HG03039 (cell line): ENCODE data around the gene TMEM178B.
"Not testable (repeated sequence)": the region's sequence is repeated elsewhere in the genome, so short reads cannot be mapped to it uniquely, and the experiment has no call there.

Experiments
- ATAC-seq: cut with Tn5 transposase; IDR thresholded peaks from one replicate; pipeline ENCODE4 v1.9.1; 2021; ENCODE audit warnings: mild to moderate bottlenecking, moderate library complexity; ENCODE audit not compliant: unreplicated experiment

The TMEM178B gene

DNA sequence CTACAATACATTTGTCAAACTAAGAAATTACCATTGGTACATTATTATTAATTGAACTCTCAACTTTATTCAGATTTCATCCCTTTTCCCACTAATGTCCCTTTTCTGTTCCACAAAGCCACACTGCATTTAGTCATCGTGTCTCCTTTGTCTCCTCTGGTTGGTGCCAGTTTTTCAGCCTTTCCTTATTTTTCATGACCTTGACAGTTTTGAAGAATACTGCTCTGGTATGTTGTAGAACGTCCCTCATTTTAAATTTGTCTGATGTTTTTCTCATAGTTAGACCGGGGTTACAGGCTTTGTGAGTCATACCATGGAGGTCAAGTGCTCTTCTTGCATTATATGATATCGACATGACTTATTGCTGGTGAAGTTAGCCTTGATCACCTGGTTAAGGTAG is 304.0 kb downstream of the TMEM178B start:
- ATAC-seq: no peak

- ATAC-seq: no peak
These were observed 304.5 kb downstream of the TMEM178B start for GRCh38 chr7:141378405-141378804.

GRCh38 chr7:141381794-141382427 is 308.0 kb downstream of the TMEM178B start:
- ATAC-seq: no peak

GRCh38 chr7:141383356-141383755 is 309.5 kb downstream of the TMEM178B start:
- ATAC-seq: not testable (repeated sequence)

DNA sequence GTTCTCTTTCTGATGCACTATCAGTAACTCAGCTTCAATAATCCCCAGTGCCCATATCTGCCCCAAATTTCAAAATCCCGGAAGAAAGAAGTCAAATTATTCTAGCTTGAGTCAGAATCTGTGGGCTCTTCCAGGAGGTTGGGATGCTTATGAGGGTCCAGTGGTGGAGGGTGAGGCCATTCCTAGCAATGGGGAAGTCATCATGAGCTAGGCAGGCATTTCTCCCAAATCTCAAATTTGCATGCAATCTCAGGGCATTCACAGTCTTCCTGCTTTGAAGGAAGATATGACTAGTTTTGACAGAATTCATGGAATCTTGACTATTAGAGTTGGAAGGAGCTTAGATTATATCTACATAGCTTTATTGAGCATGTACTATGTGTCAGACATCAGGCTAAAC is 313.0 kb downstream of the TMEM178B start:
- ATAC-seq: no peak

DNA sequence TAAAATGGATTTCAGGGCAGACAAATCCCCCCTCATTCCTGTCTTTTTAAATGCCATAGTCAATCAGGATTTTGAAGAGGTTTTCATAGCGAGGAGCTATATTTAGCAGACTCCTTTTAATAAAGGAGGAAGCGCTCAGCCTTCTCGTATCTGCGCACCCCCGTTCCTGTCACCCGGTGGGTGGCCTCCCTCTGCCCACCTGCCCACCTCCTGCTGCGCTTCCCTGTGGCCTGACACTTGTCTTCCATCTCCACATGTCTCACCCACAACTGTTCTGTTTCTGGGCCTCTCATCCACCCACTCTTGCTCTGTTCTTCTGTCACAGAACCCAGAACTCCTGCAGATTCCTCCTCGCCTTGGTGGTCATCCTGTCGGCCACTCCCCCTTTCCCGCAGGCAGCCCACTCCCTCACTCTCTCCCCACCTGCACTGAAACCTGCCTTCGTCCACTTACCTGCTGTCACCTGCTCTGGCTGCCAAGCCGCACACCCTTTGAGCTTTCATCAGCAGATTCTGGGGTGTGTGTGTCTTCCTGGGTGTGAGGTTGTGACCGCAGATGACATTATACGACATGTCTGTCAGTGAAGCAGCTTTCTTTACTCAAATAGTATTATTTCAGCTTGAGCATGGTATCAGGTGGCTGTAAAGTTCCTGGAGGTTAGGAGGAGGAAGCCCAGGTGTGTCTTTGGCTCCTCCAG is 313.8 kb downstream of the TMEM178B start:
- ATAC-seq: no peak

GRCh38 chr7:141389140-141389796 is 315.4 kb downstream of the TMEM178B start:
- ATAC-seq: no peak

GRCh38 chr7:141390339-141390738 is 316.5 kb downstream of the TMEM178B start:
- ATAC-seq: no peak

- no peak for ATAC-seq
These were observed 319.2 kb downstream of the TMEM178B start for GRCh38 chr7:141393056-141393455.

- no peak for ATAC-seq
These were observed 323.6 kb downstream of the TMEM178B start for GRCh38 chr7:141397236-141398163.

GRCh38 chr7:141400356-141400755 is 326.5 kb downstream of the TMEM178B start:
- ATAC-seq: no peak

DNA sequence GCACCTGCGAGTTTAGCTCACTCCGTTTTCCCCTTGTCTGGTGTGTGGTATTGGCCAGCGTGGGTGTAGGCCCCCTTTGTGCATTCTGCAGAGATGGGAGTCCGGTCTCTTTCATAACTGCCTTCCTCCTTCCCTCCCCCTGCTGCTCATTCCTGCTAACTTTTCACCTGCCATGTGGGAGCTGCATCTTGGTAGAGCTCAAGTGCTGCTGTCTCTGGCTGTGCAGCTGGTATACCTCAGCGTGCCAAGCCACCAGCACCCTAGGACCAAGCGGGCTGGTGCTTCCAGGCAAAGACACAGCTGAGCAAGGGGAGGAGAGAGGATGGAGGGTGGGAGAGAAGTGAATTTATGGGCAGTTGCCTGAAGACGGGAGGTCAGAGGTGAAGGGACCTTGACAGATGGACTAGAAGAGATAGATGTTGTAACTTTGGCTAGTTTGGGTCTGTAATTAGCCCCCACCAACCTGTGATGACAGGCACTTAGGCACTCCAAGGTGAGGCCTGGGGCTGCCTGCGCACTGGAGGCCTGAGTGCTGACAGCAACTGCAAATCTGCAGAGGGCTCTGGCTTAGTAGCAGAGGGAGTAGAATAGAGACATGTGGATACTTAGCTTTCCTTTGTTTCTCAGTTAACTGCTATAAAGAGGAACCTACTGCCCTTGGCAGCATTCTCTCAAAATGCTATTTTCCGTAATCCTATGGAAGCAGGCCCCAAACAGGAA is 328.6 kb downstream of the TMEM178B start:
- ATAC-seq: no peak

DNA sequence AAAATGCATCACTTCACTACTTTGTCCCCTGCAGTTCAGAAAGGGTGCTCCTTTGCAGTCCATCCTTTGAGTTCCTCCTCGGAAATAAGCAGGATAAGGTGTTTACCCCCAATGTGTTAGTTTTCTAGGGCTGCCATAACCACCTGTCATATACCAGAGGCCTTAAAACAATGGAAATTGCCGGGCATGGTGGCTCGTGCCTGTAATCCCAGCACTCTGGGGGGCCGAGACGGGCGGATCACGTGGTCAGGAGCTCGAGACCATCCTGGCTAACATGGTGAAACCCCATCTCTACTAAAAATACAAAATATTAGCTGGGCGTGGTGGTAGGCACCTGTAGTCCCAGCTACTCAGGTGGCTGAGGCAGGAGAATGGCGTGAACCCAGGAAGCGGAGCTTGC is 330.0 kb downstream of the TMEM178B start:
- not testable (repeated sequence) for ATAC-seq

DNA sequence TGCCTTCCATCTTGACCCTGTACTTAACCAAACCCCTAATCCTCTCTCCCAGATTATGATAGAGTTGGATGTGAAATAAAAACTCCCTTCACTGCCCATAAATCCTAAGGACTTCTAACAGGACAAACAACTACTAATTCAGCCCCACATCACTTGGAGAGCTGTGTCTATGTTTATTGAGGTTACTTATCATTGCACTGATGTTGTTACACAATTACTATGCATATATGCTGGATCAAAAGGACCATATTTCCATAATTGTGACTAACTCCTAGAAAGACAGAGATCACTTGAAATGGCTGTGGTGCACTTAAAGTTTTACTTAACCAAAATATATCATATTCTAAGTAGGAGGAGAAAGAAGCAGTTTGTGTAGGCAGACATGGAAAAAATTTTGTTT is 332.5 kb downstream of the TMEM178B start:
- ATAC-seq: no peak

DNA sequence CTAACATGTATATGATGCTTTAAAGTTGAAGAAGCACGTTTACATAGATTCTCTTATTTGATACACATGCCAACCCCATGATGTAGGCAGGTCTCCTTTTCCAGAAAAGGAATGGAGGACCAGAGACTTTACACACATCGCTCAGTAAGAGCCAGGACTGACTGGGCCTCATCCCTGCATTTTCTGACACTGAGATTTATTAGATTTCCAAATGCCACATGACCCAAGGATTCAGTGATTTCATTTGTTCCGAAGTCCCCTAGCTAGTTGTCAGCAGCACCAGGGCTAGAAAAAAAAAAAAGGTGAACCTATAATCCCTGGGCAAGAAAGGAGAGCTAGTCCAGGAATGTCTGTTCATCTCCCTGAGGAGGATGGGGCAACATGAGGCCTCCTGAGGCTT is 334.0 kb downstream of the TMEM178B start:
- ATAC-seq: no peak

DNA sequence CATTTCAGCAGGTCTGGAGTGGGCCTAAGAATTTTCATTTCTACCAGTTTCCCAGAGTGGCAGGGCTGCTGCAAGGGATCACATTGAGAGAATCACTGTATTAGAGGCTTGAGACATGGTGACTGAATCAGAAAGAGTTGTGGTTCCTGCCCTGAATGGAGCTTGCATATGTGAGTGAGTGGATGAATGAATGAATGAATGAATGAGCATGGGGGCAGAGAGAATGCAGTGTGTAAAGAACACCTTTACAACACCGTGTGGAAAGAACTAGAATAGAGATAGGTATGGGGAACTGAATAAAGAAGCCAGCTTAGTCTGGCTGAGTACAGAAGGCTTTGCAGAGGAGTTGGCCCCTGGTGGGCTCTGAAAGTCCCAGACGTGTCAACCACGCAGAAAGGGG is 334.6 kb downstream of the TMEM178B start:
- ATAC-seq: no peak

DNA sequence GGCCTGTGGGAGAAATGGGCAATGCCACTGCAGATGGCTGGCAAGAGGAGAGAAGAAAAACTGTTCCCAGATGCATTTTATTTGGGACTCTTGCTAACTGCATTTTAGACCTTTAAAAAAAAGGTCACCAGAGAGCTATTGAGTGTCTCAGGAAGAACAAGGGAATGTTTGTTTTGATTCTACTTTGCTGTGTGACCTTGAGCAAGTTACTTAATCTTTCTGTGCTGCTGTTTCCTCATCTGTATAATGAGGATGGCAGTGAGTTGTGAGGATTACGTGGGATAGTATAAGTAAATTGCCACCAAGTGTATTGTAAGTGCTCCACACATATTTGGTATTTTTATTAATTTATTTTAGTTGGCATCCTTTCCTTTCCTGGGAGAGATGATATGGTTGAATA is 335.4 kb downstream of the TMEM178B start:
- ATAC-seq: no peak

GRCh38 chr7:141409801-141410329 is 336.0 kb downstream of the TMEM178B start:
- ATAC-seq: no peak

- no peak for ATAC-seq
These were observed 336.6 kb downstream of the TMEM178B start for GRCh38 chr7:141410353-141411000.

- no peak for ATAC-seq
These were observed 337.3 kb downstream of the TMEM178B start for GRCh38 chr7:141411133-141411532.
